IMR-90 (cell line): ENCODE results near the gene CMSS1. TPM values are rescaled to one million over a fixed set of nuclear protein-coding genes. Genes with fewer than 3 reads are reported as not detected.

Experiments
- ATAC-seq: fragments of 200-7000 bp; cut with Tn5 transposase; 2 replicates; pipeline ENCODE4 v1.9.1; 2020; ENCODE audit warnings: low read depth, mild to moderate bottlenecking, moderate library complexity
- BruUV-seq: library from RNA; stranded (reverse); fragments of 400-500 nt; replicated peaks from 2 replicates; lab custom pipeline; 2021; lab: Mats Ljungman, UMichigan
- CTCF ChIA-PET: fragments of 300-600 bp; formaldehyde crosslinking; extraction: SDS; loops from one replicate; lab custom pipeline; 2021; ENCODE audit warnings: antibody characterized with exemption; lab: Yijun Ruan, JAX
- POLR2A ChIA-PET: fragments of 300-600 bp; sonication (Branson Sonifier 250); formaldehyde crosslinking; loops from one replicate; lab custom pipeline; 2022; ENCODE audit warnings: antibody characterized with exemption; ENCODE audit not compliant: unreplicated experiment; lab: Charles Lee
- DNase-seq: peaks from one replicate; pipeline ENCODE4 v3.0.0; 2013
- H2AFZ ChIP-seq: replicated peaks from 2 replicates; pipeline ENCODE3; 2013; ENCODE audit warnings: low read length, mild to moderate bottlenecking; ENCODE audit not compliant: poor library complexity
- H2AK5ac ChIP-seq: 2 replicates; pipeline ENCODE4 v1.6.1; 2013; ENCODE audit warnings: low read depth, low read length, inconsistent platforms
- H2AK9ac ChIP-seq: replicated peaks from 2 replicates; pipeline ENCODE3; 2013; ENCODE audit warnings: mild to moderate bottlenecking, low read depth, low read length, moderate library complexity; ENCODE audit not compliant: poor library complexity
- H2BK120ac ChIP-seq: 2 replicates; pipeline ENCODE4 v1.6.1; 2013; ENCODE audit warnings: low read depth, low read length, inconsistent platforms
- H2BK15ac ChIP-seq: 3 replicates; pipeline ENCODE4 v1.6.1; 2013; ENCODE audit warnings: low read depth, low read length, inconsistent platforms
- H2BK20ac ChIP-seq: 2 replicates; pipeline ENCODE4 v1.6.1; 2013; ENCODE audit warnings: low read depth, mild to moderate bottlenecking, inconsistent platforms, low read length, moderate library complexity
- H2BK5ac ChIP-seq: 2 replicates; pipeline ENCODE4 v1.6.1; 2013; ENCODE audit warnings: mild to moderate bottlenecking, low read depth, low read length, inconsistent platforms; ENCODE audit not compliant: poor library complexity, severe bottlenecking
- H3K14ac ChIP-seq: replicated peaks from 2 replicates; pipeline ENCODE4 v1.6.1; 2013; ENCODE audit warnings: low read depth, low read length, inconsistent platforms
- H3K18ac ChIP-seq: 2 replicates; pipeline ENCODE4 v1.6.1; 2013; ENCODE audit warnings: low read depth, low read length, control low read depth
- H3K23ac ChIP-seq: 2 replicates; pipeline ENCODE4 v1.6.1; 2013; ENCODE audit warnings: low read depth, low read length, inconsistent platforms
- H3K27ac ChIP-seq: 2 replicates; pipeline ENCODE4 v1.5.1; 2013; ENCODE audit warnings: mild to moderate bottlenecking, control low read depth, low read length; ENCODE audit not compliant: insufficient read depth
- H3K27me3 ChIP-seq: 2 replicates; pipeline ENCODE4 v1.6.1; 2013; ENCODE audit warnings: low read length; ENCODE audit not compliant: control insufficient read depth, insufficient read depth
- H3K36me3 ChIP-seq: 2 replicates; pipeline ENCODE4 v1.6.1; 2013; ENCODE audit warnings: low read length, mixed read lengths; ENCODE audit not compliant: control insufficient read depth, insufficient read depth
- H3K4ac ChIP-seq: 2 replicates; pipeline ENCODE4 v1.6.1; 2013; ENCODE audit warnings: low read depth, low read length, inconsistent platforms
- H3K4me1 ChIP-seq: 2 replicates; pipeline ENCODE4 v1.6.1; 2013; ENCODE audit warnings: low read length, mixed read lengths; ENCODE audit not compliant: control insufficient read depth, insufficient read depth
- H3K4me2 ChIP-seq: 2 replicates; pipeline ENCODE4 v1.6.1; 2013; ENCODE audit warnings: low read depth, mild to moderate bottlenecking, control low read depth, low read length, moderate library complexity
- H3K4me3 ChIP-seq: 2 replicates; pipeline ENCODE4 v1.5.1; 2013; ENCODE audit warnings: low read depth, mild to moderate bottlenecking, control low read depth, low read length, moderate library complexity; ENCODE audit not compliant: insufficient read depth
- H3K56ac ChIP-seq: 2 replicates; pipeline ENCODE4 v1.6.1; 2013; ENCODE audit warnings: low read length, inconsistent platforms; ENCODE audit not compliant: insufficient read depth; ENCODE audit errors: extremely low read depth
- H3K79me1 ChIP-seq, 2 experiments: 2 replicates each; pipeline ENCODE4 v1.6.1; 2013; ENCODE audit warnings: low read length in 2 of 2, inconsistent platforms in 1 of 2, low read depth in 1 of 2
- H3K9ac ChIP-seq: 2 replicates; pipeline ENCODE4 v1.6.1; 2013; ENCODE audit warnings: low read depth, low read length, control low read depth
- H3K9me1 ChIP-seq: 2 replicates; pipeline ENCODE4 v1.6.1; 2013; ENCODE audit warnings: low read length, inconsistent platforms; ENCODE audit not compliant: insufficient read depth
- H3K9me3 ChIP-seq: 2 replicates; pipeline ENCODE4 v1.6.1; 2013; ENCODE audit warnings: low read length; ENCODE audit not compliant: control insufficient read depth, insufficient read depth
- H4K20me1 ChIP-seq: 2 replicates; pipeline ENCODE4 v1.6.1; 2013; ENCODE audit warnings: low read length, inconsistent platforms; ENCODE audit not compliant: insufficient read depth
- H4K5ac ChIP-seq: 2 replicates; pipeline ENCODE4 v1.6.1; 2013; ENCODE audit warnings: mild to moderate bottlenecking, low read depth, low read length, control low read depth
- H4K8ac ChIP-seq, 2 experiments: 2 replicates each; pipeline ENCODE4 v1.6.1; 2013; ENCODE audit warnings: low read depth in 2 of 2, low read length in 2 of 2, control low read depth in 1 of 2, inconsistent platforms in 1 of 2
- H4K91ac ChIP-seq: 2 replicates; pipeline ENCODE4 v1.6.1; 2013; ENCODE audit warnings: low read depth, low read length, inconsistent platforms; ENCODE audit not compliant: insufficient read depth
- BHLHE40 ChIP-seq: fragments of 150-350 bp; IDR thresholded peaks from 2 replicates; pipeline ENCODE4 v1.6.1; 2016; ENCODE audit warnings: mild to moderate bottlenecking, low read depth, low read length
- CEBPB ChIP-seq: IDR thresholded peaks from 2 replicates; pipeline ENCODE4 v1.6.1; 2012; ENCODE audit warnings: low read depth, low read length, improper control_type of control experiment
- CHD1 ChIP-seq: IDR thresholded peaks from 2 replicates; pipeline ENCODE4 v1.6.1; 2012; ENCODE audit warnings: low read depth, low read length, improper control_type of control experiment
- FOS ChIP-seq: fragments of 150-350 bp; IDR thresholded peaks from 2 replicates; pipeline ENCODE4 v1.6.1; 2016; ENCODE audit warnings: low read depth, low read length
- MAFK ChIP-seq: IDR thresholded peaks from 2 replicates; pipeline ENCODE4 v1.6.1; 2012; ENCODE audit warnings: low read depth, low read length, improper control_type of control experiment
- MAZ ChIP-seq: IDR thresholded peaks from 2 replicates; pipeline ENCODE4 v1.6.1; 2012; ENCODE audit warnings: low read depth, mild to moderate bottlenecking, low read length, improper control_type of control experiment, moderate library complexity, borderline replicate concordance
- MXI1 ChIP-seq: IDR thresholded peaks from 2 replicates; pipeline ENCODE4 v1.6.1; 2012; ENCODE audit warnings: low read depth, mild to moderate bottlenecking, low read length, moderate library complexity, borderline replicate concordance
- NFE2L2 ChIP-seq: fragments of 150-350 bp; IDR thresholded peaks from 2 replicates; pipeline ENCODE4 v1.6.1; 2016; ENCODE audit warnings: low read depth, mild to moderate bottlenecking, low read length
- POLR2A ChIP-seq: IDR thresholded peaks from 2 replicates; pipeline ENCODE4 v1.6.1; 2012; ENCODE audit warnings: mild to moderate bottlenecking, low read depth, low read length
- RAD21 ChIP-seq: IDR thresholded peaks from 2 replicates; pipeline ENCODE4 v1.6.1; 2012; ENCODE audit warnings: low read length, improper control_type of control experiment
- RCOR1 ChIP-seq: IDR thresholded peaks from 2 replicates; pipeline ENCODE4 v1.6.1; 2012; ENCODE audit warnings: mild to moderate bottlenecking, low read length, improper control_type of control experiment; ENCODE audit not compliant: insufficient replicate concordance
- RFX5 ChIP-seq: IDR thresholded peaks from 2 replicates; pipeline ENCODE4 v1.8.0; 2012; ENCODE audit warnings: low read depth, mild to moderate bottlenecking, low read length, moderate library complexity
- SMC3 ChIP-seq: fragments of 150-350 bp; IDR thresholded peaks from 2 replicates; pipeline ENCODE4 v1.6.1; 2016; ENCODE audit warnings: low read depth, mild to moderate bottlenecking, antibody characterized with exemption, low read length, moderate library complexity
- WGBS, 2 experiments: methylation state at CpG; one replicate each; pipeline versions ENCODE4 v1.1.5 to v1.1.7; 2013; ENCODE audit warnings: missing lambda C conversion rate in 2 of 2; ENCODE audit not compliant: insufficient read length in 1 of 2; ENCODE audit errors: extremely low coverage in 2 of 2; 5-methylcytosine and 5-hydroxymethylcytosine counted together
- dilution Hi-C: fragments of 300-500 bp; cut with HindIII; formaldehyde crosslinking; loops from one replicate; pipeline ENCODE4 v1.14.3; 2018; ENCODE audit warnings: low sequenced_read_pairs; ENCODE audit not compliant: unreplicated experiment
- in situ Hi-C: fragments of 300-500 bp; cut with MboI; formaldehyde crosslinking; loops from 3 replicates; pipeline ENCODE4 v1.14.3; 2019; ENCODE audit warnings: low sequenced_read_pairs, inconsistent platforms, mixed read lengths
- intact Hi-C: fragments of 100-400 bp; cut with micrococcal nuclease; formaldehyde crosslinking; loops from 2 replicates; pipeline ENCODE4 v1.10.0; 2022
- polyA plus RNA-seq, 3 experiments: library from polyadenylated mRNA; depleted of rRNA; stranded (reverse); fragments of >200 nt; gene quantifications; 2 replicates each; pipeline ENCODE4 v1.2.3, GENCODE V29; 2012; ENCODE audit warnings: low replicate concordance in 1 of 3
- total RNA-seq: library from RNA; depleted of rRNA; stranded (reverse); fragments of >200 nt; gene quantifications from 2 replicates; pipeline ENCODE4 v1.2.3, GENCODE V29; 2012
- TF ChIP-seq, protein P1 (sequence below): fragments of 150-350 bp; IDR thresholded peaks from 2 replicates; pipeline ENCODE4 v1.6.1; 2016; ENCODE audit warnings: low read depth, mild to moderate bottlenecking, low read length, moderate library complexity, borderline replicate concordance
- TF ChIP-seq, protein P2 (sequence below): fragments of 150-350 bp; IDR thresholded peaks from 2 replicates; pipeline ENCODE4 v1.6.1; 2017; ENCODE audit warnings: mild to moderate bottlenecking, antibody characterized with exemption, low read length, low read depth

Gene CMSS1
- total and polyA plus RNA-seq, 2 of the 4 experiments (the other 2 are of a cell fraction), result 12.5 to 13.6 TPM

DNA sequence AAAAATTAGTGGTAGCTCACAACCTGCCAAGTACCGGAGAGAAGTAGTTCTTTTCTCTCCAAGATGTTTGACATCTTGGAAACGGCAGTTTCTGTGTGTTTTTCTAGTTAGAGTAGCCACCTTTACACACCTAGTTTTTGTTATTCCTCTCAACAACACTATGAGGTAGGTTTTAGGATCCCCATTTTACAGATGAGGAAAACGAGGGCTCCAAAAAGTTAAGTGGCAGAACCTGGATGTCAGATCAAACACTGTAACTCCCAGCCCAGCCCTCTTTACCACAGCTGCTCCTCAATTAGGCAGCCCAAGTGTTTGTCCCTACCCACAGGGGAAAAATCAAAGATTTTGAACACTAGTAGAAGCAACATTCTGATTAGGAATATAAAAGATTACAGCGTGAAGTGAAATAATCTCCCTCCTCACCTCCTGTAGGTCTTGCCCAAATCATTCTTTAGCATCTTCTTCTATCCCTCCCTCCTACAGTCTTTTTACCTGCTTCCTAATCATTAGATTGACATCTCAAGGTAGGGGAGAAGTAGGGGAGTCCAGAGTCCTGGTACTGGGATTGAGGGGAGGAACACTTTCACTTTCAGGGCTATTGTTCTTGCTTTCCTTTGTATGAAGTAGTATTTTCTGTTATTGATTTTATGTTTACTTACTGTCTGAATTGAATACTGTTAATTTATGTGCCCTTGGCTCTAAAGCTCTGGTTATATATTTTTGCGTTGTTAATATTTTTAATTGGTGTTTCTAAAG lies 142.6 kb downstream of the CMSS1 start (continued):
- no peak for TF ChIP-seq RCOR1
- TF ChIP-seq RFX5, result no peak

DNA sequence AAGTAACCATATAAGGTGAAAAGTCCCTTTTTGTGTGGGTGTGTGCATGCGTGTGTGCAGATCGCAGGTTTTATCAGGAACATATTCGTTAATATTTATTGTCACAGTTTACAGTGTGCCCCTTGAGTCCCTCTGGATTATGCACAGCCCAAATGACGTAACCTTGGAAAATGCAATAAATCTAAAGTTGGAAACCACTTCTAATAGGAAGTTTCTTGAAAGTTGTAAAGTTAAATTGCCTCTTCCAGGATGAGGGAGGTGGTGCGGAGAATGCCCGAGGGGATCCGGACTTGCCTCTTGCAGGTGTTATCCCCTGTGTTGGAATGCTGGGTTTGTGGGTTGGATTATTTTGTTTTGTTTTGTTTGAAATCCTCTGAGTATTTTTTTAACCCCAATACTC lies 143.3 kb downstream of the CMSS1 start:
- Histone ChIP-seq H3K56ac (no peak overlapping the region), H3K27ac (no peak overlapping the region), H3K27me3 (no peaks in the 10 kb centered on the region), H4K5ac (no peak overlapping the region; the same call in 1 of the 2 replicates), H3K4me3 (no peak overlapping the region), H3K4me1 (peaks cover 13% of the 10 kb centered on the region), H2BK20ac (0 out of 2 replicates have a peak overlapping the region, but pooled peaks have one; percentile 5), H2AK5ac (no peak overlapping the region), H3K79me1 (peaks cover 19 to 21% of the 10 kb centered on the region in 2 experiments), H2AK9ac (no peak overlapping the region), H3K14ac (peak overlapping the region; percentile 57; the same call in 1 of the 2 replicates), H3K4ac (peak overlapping the region; percentile 36; the same call in 1 of the 2 replicates), H4K91ac (peak overlapping the region; percentile 48; the same call in 1 of the 2 replicates), H2BK5ac (no peak overlapping the region), H2AFZ (no peak overlapping the region), H4K20me1 (no peaks in the 10 kb centered on the region), H2BK120ac (peak overlapping the region; percentile 36), H4K8ac (peak overlapping the region in 1 of 2 experiments; percentile 29; a peak in 2 of 4 replicates), H3K9ac (no peak overlapping the region), H3K23ac (0 out of 2 replicates have a peak overlapping the region, but pooled peaks have one; percentile 40), H3K9me1 (peaks cover 9% of the 10 kb centered on the region), H3K9me3 (no peaks in the 10 kb centered on the region), H3K36me3 (no peaks in the 10 kb centered on the region), H2BK15ac (peak overlapping the region; percentile 79; the same call in 1 of the 3 replicates), H3K4me2 (peak overlapping the region; percentile 16), H3K18ac (peak overlapping the region; percentile 66)
- WGBS, 2 experiments, result no CpG with 5 or more reads among the region's 7 CpGs
- ChIA-PET POLR2A (no interaction called here), CTCF (interaction anchor here (0.6 kb wide), 1 partner anchor 17 kb away, joined by 3 read pairs; no protein-coding TSS in a partner anchor)
- intact Hi-C loops (no loop called here), dilution Hi-C loops (no loop called here), in situ Hi-C loops (loop anchor here (25.0 kb wide), 1 partner anchor 101 kb away; no protein-coding TSS in a partner anchor)
- DNase-seq (no peak), ATAC-seq (no peak)
- no TSS peak for BruUV-seq
- TF ChIP-seq RAD21 (no peak), MAZ (no peak), FOS (no peak), CHD1 (no peak), SMC3 (no peak), MAFK (no peak), BHLHE40 (no peak), NFE2L2 (no peak), RCOR1 (no peak), CEBPB (no peak), POLR2A (no peak), MXI1 (no peak), RFX5 (no peak)
- TF ChIP-seq, protein P1, sequence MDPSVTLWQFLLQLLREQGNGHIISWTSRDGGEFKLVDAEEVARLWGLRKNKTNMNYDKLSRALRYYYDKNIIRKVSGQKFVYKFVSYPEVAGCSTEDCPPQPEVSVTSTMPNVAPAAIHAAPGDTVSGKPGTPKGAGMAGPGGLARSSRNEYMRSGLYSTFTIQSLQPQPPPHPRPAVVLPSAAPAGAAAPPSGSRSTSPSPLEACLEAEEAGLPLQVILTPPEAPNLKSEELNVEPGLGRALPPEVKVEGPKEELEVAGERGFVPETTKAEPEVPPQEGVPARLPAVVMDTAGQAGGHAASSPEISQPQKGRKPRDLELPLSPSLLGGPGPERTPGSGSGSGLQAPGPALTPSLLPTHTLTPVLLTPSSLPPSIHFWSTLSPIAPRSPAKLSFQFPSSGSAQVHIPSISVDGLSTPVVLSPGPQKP, result no peak
- TF ChIP-seq, protein P2, sequence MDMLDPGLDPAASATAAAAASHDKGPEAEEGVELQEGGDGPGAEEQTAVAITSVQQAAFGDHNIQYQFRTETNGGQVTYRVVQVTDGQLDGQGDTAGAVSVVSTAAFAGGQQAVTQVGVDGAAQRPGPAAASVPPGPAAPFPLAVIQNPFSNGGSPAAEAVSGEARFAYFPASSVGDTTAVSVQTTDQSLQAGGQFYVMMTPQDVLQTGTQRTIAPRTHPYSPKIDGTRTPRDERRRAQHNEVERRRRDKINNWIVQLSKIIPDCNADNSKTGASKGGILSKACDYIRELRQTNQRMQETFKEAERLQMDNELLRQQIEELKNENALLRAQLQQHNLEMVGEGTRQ, result no peak
